ENCODE results near the gene CASP8AP2. TPM values are rescaled to one million over a fixed set of nuclear protein-coding genes. Genes with fewer than 3 reads are reported as not detected.
A peak's percentile ranks its signal among the peaks of the same experiment; 100 is the strongest.
"Not testable (repeated sequence)": the region's sequence is repeated elsewhere in the genome, so short reads cannot be mapped to it uniquely, and the experiment has no call there.

The CASP8AP2 gene
- total RNA-seq, 1 experiment from 2014 or later, result 21.1 TPM

GRCh38 chr6:89834884-89835792, 5.5 kb downstream of the CASP8AP2 start:
- no peak overlapping the region for H3K27ac ChIP-seq
- H3K27me3 ChIP-seq (replicated peaks), result no peaks in the 10 kb centered on the region
- peaks cover 6% of the 10 kb centered on the region for H3K4me1 ChIP-seq (replicated peaks)
- no peak for DNase-seq (ENCODE audit: low read depth in 1 of 2, low spot score in 2 of 2)
- H3K4me3 ChIP-seq, result no peak overlapping the region
- H3K36me3 ChIP-seq, result peaks cover 56% of the 10 kb centered on the region
- H3K9me3 ChIP-seq (replicated peaks), result no peaks in the 10 kb centered on the region

GRCh38 chr6:89836639-89837222, 7.1 kb downstream of the CASP8AP2 start:
- no peaks in the 10 kb centered on the region for H3K27me3 ChIP-seq (replicated peaks)
- H3K27ac ChIP-seq, result no peak overlapping the region
- no peak for DNase-seq (ENCODE audit: low read depth in 1 of 2, low spot score in 2 of 2)
- H3K4me3 ChIP-seq, result no peak overlapping the region
- H3K4me1 ChIP-seq (replicated peaks), result no peaks in the 10 kb centered on the region
- peaks cover 45% of the 10 kb centered on the region for H3K36me3 ChIP-seq
- no peaks in the 10 kb centered on the region for H3K9me3 ChIP-seq (replicated peaks)

GRCh38 chr6:89840538-89840937, 10.9 kb downstream of the CASP8AP2 start:
- DNase-seq (ENCODE audit: low read depth in 1 of 2, low spot score in 2 of 2), result no peak

GRCh38 chr6:89842228-89842627, 12.5 kb downstream of the CASP8AP2 start:
- H3K27ac ChIP-seq, result 0 out of 2 replicates have a peak overlapping the region, but pooled peaks have one; percentile 1
- H3K27me3 ChIP-seq (replicated peaks), result no peaks in the 10 kb centered on the region
- no peaks in the 10 kb centered on the region for H3K9me3 ChIP-seq (replicated peaks)
- DNase-seq (ENCODE audit: low read depth in 1 of 2, low spot score in 2 of 2), result no peak
- H3K36me3 ChIP-seq, result peaks cover 27% of the 10 kb centered on the region
- no peak overlapping the region for H3K4me3 ChIP-seq
- H3K4me1 ChIP-seq (replicated peaks), result peaks cover 12% of the 10 kb centered on the region

More at GRCh38 chr6:89840538-89840937, 10.9 kb downstream of the CASP8AP2 start:
- H3K36me3 ChIP-seq, result peaks cover 23% of the 10 kb centered on the region
- H3K9me3 ChIP-seq (replicated peaks), result no peaks in the 10 kb centered on the region
- H3K27me3 ChIP-seq (replicated peaks), result no peaks in the 10 kb centered on the region
- no peak overlapping the region for H3K4me3 ChIP-seq
- no peak overlapping the region for H3K27ac ChIP-seq
- peaks cover 12% of the 10 kb centered on the region for H3K4me1 ChIP-seq (replicated peaks)

GRCh38 chr6:89843070-89843469, 13.4 kb downstream of the CASP8AP2 start:
- Histone ChIP-seq H3K27me3 (replicated peaks) (no peaks in the 10 kb centered on the region), H3K27ac (no peak overlapping the region), H3K36me3 (peaks cover 30% of the 10 kb centered on the region), H3K4me1 (replicated peaks) (peaks cover 12% of the 10 kb centered on the region), H3K4me3 (no peak overlapping the region), H3K9me3 (replicated peaks) (no peaks in the 10 kb centered on the region)
- DNase-seq (ENCODE audit: low read depth in 1 of 2, low spot score in 2 of 2), result no peak

- peaks cover 49% of the 10 kb centered on the region for H3K36me3 ChIP-seq
- not testable (repeated sequence) for DNase-seq (ENCODE audit: low read depth in 1 of 2, low spot score in 2 of 2)
Observed at GRCh38 chr6:89847513-89847912, 17.8 kb downstream of the CASP8AP2 start.

GRCh38 chr6:89853068-89853467, 23.4 kb downstream of the CASP8AP2 start:
- no peak overlapping the region for H3K4me3 ChIP-seq
- no peaks in the 10 kb centered on the region for H3K27me3 ChIP-seq (replicated peaks)
- peaks cover 23% of the 10 kb centered on the region for H3K4me1 ChIP-seq (replicated peaks)
- H3K36me3 ChIP-seq, result peaks cover 70% of the 10 kb centered on the region
- peak in 1 of 2 experiments; percentile 64 for DNase-seq (ENCODE audit: low read depth in 1 of 2, low spot score in 2 of 2)
- no peaks in the 10 kb centered on the region for H3K9me3 ChIP-seq (replicated peaks)
- peak overlapping the region; percentile 58 for H3K27ac ChIP-seq

More at GRCh38 chr6:89847513-89847912, 17.8 kb downstream of the CASP8AP2 start:
- H3K27me3 ChIP-seq (replicated peaks); H3K9me3 ChIP-seq (replicated peaks); H3K4me3 ChIP-seq; H3K27ac ChIP-seq: not testable (repeated sequence)
- peaks cover 18% of the 10 kb centered on the region for H3K4me1 ChIP-seq (replicated peaks)

GRCh38 chr6:89858041-89858440, 28.4 kb downstream of the CASP8AP2 start:
- no peak overlapping the region for H3K27ac ChIP-seq
- no peak overlapping the region for H3K4me3 ChIP-seq
- H3K4me1 ChIP-seq (replicated peaks), result peaks cover 8% of the 10 kb centered on the region
- no peaks in the 10 kb centered on the region for H3K27me3 ChIP-seq (replicated peaks)
- peaks cover 85% of the 10 kb centered on the region for H3K36me3 ChIP-seq
- no peaks in the 10 kb centered on the region for H3K9me3 ChIP-seq (replicated peaks)
- DNase-seq (ENCODE audit: low read depth in 1 of 2, low spot score in 2 of 2), result no peak

GRCh38 chr6:89859744-89860143, 30.1 kb downstream of the CASP8AP2 start:
- H3K27me3 ChIP-seq (replicated peaks), result no peaks in the 10 kb centered on the region
- no peak for DNase-seq (ENCODE audit: low read depth in 1 of 2, low spot score in 2 of 2)
- H3K36me3 ChIP-seq, result peaks cover 85% of the 10 kb centered on the region
- H3K4me1 ChIP-seq (replicated peaks), result no peaks in the 10 kb centered on the region
- no peak overlapping the region for H3K4me3 ChIP-seq
- H3K27ac ChIP-seq, result no peak overlapping the region
- H3K9me3 ChIP-seq (replicated peaks), result no peaks in the 10 kb centered on the region

GRCh38 chr6:89862273-89862672, 32.6 kb downstream of the CASP8AP2 start:
- no peak overlapping the region for H3K27ac ChIP-seq
- peaks cover 81% of the 10 kb centered on the region for H3K36me3 ChIP-seq
- DNase-seq (ENCODE audit: low read depth in 1 of 2, low spot score in 2 of 2), result no peak
- no peak overlapping the region for H3K4me3 ChIP-seq
- H3K4me1 ChIP-seq (replicated peaks), result no peaks in the 10 kb centered on the region
- H3K9me3 ChIP-seq (replicated peaks), result no peaks in the 10 kb centered on the region
- no peaks in the 10 kb centered on the region for H3K27me3 ChIP-seq (replicated peaks)

GRCh38 chr6:89862698-89863097, 33.0 kb downstream of the CASP8AP2 start:
- DNase-seq (ENCODE audit: low read depth in 1 of 2, low spot score in 2 of 2), result no peak
- Histone ChIP-seq H3K27me3 (replicated peaks) (no peaks in the 10 kb centered on the region), H3K4me3 (no peak overlapping the region), H3K9me3 (replicated peaks) (no peaks in the 10 kb centered on the region), H3K4me1 (replicated peaks) (no peaks in the 10 kb centered on the region), H3K27ac (no peak overlapping the region), H3K36me3 (peaks cover 82% of the 10 kb centered on the region)

GRCh38 chr6:89866024-89866678, 36.5 kb downstream of the CASP8AP2 start:
- no peak overlapping the region for H3K27ac ChIP-seq
- H3K4me3 ChIP-seq, result no peak overlapping the region
- no peaks in the 10 kb centered on the region for H3K27me3 ChIP-seq (replicated peaks)
- H3K9me3 ChIP-seq (replicated peaks), result no peaks in the 10 kb centered on the region
- H3K4me1 ChIP-seq (replicated peaks), result no peaks in the 10 kb centered on the region
- DNase-seq (ENCODE audit: low read depth in 1 of 2, low spot score in 2 of 2), result no peak
- peaks cover 91% of the 10 kb centered on the region for H3K36me3 ChIP-seq

- Histone ChIP-seq H3K4me1 (replicated peaks) (no peaks in the 10 kb centered on the region), H3K4me3 (no peak overlapping the region), H3K36me3 (peaks cover 37% of the 10 kb centered on the region), H3K27me3 (replicated peaks) (no peaks in the 10 kb centered on the region), H3K9me3 (replicated peaks) (no peaks in the 10 kb centered on the region), H3K27ac (no peak overlapping the region)
- no peak for DNase-seq (ENCODE audit: low read depth in 1 of 2, low spot score in 2 of 2)
Observed at GRCh38 chr6:89873721-89874120, 44.0 kb downstream of the CASP8AP2 start.

- Histone ChIP-seq H3K4me1 (replicated peaks) (no peaks in the 10 kb centered on the region), H3K27me3 (replicated peaks) (no peaks in the 10 kb centered on the region), H3K36me3 (peaks cover 32% of the 10 kb centered on the region), H3K9me3 (replicated peaks) (no peaks in the 10 kb centered on the region), H3K27ac (no peak overlapping the region), H3K4me3 (no peak overlapping the region)
- no peak for DNase-seq (ENCODE audit: low read depth in 1 of 2, low spot score in 2 of 2)
Observed at GRCh38 chr6:89874438-89874837, 44.8 kb downstream of the CASP8AP2 start.
